ENCODE measurements around the gene WWOX. TPM values are rescaled to one million over a fixed set of nuclear protein-coding genes. Genes with fewer than 3 reads are reported as not detected.

Gene WWOX
- total RNA-seq, 1 donor from 2014 or later: 18.6 TPM

GRCh38 chr16:78348886-78349285, 249.4 kb downstream of the WWOX start:
- TF ChIP-seq CTCF (IDR thresholded peaks at IDR 0.05; ENCODE audit: unreplicated experiment): no peak
- no peaks in the 10 kb centered on the region for H3K27me3 Mint-ChIP-seq (ENCODE audit: unreplicated experiment)
- DNase-seq (ENCODE audit: low spot score): no peak
- no peaks in the 10 kb centered on the region for H3K36me3 Mint-ChIP-seq (ENCODE audit: low read depth, unreplicated experiment)
- no peaks in the 10 kb centered on the region for H3K9me3 Mint-ChIP-seq (ENCODE audit: unreplicated experiment)
- no peak overlapping the region for H3K4me3 Mint-ChIP-seq (ENCODE audit: unreplicated experiment)
- H3K27ac Mint-ChIP-seq (ENCODE audit: unreplicated experiment): no peak overlapping the region
- H3K4me1 Mint-ChIP-seq (ENCODE audit: unreplicated experiment): no peaks in the 10 kb centered on the region

GRCh38 chr16:78352184-78352583, 252.7 kb downstream of the WWOX start:
- DNase-seq (ENCODE audit: low spot score): no peak
- TF ChIP-seq CTCF (IDR thresholded peaks at IDR 0.05; ENCODE audit: unreplicated experiment): no peak
- Mint-ChIP-seq H3K4me3 (ENCODE audit: unreplicated experiment) (no peak overlapping the region), H3K9me3 (ENCODE audit: unreplicated experiment) (no peaks in the 10 kb centered on the region), H3K36me3 (ENCODE audit: low read depth, unreplicated experiment) (no peaks in the 10 kb centered on the region), H3K27me3 (ENCODE audit: unreplicated experiment) (no peaks in the 10 kb centered on the region), H3K4me1 (ENCODE audit: unreplicated experiment) (no peaks in the 10 kb centered on the region), H3K27ac (ENCODE audit: unreplicated experiment) (no peak overlapping the region)

GRCh38 chr16:78353640-78354275, 254.3 kb downstream of the WWOX start:
- TF ChIP-seq CTCF (IDR thresholded peaks at IDR 0.05; ENCODE audit: unreplicated experiment): no peak
- Mint-ChIP-seq H3K36me3 (ENCODE audit: low read depth, unreplicated experiment) (no peaks in the 10 kb centered on the region), H3K27me3 (ENCODE audit: unreplicated experiment) (no peaks in the 10 kb centered on the region), H3K9me3 (ENCODE audit: unreplicated experiment) (no peaks in the 10 kb centered on the region), H3K4me1 (ENCODE audit: unreplicated experiment) (no peaks in the 10 kb centered on the region), H3K27ac (ENCODE audit: unreplicated experiment) (no peak overlapping the region), H3K4me3 (ENCODE audit: unreplicated experiment) (no peak overlapping the region)
- no peak for DNase-seq (ENCODE audit: low spot score)

GRCh38 chr16:78362524-78363135, 263.2 kb downstream of the WWOX start:
- DNase-seq (ENCODE audit: low spot score): no peak
- peaks cover 2% of the 10 kb centered on the region for H3K27me3 Mint-ChIP-seq (ENCODE audit: unreplicated experiment)
- H3K9me3 Mint-ChIP-seq (ENCODE audit: unreplicated experiment): no peaks in the 10 kb centered on the region
- no peak overlapping the region for H3K4me3 Mint-ChIP-seq (ENCODE audit: unreplicated experiment)
- no peaks in the 10 kb centered on the region for H3K36me3 Mint-ChIP-seq (ENCODE audit: low read depth, unreplicated experiment)
- no peak overlapping the region for H3K27ac Mint-ChIP-seq (ENCODE audit: unreplicated experiment)
- TF ChIP-seq CTCF (IDR thresholded peaks at IDR 0.05; ENCODE audit: unreplicated experiment): no peak
- no peaks in the 10 kb centered on the region for H3K4me1 Mint-ChIP-seq (ENCODE audit: unreplicated experiment)

- H3K27ac Mint-ChIP-seq (ENCODE audit: unreplicated experiment): no peak overlapping the region
- peaks cover 6% of the 10 kb centered on the region for H3K27me3 Mint-ChIP-seq (ENCODE audit: unreplicated experiment)
- no peak for DNase-seq (ENCODE audit: low spot score)
Observed at GRCh38 chr16:78363843-78364555, 264.5 kb downstream of the WWOX start.

More at GRCh38 chr16:78363843-78364555, 264.5 kb downstream of the WWOX start:
- H3K9me3 Mint-ChIP-seq (ENCODE audit: unreplicated experiment): no peaks in the 10 kb centered on the region
- no peak for TF ChIP-seq CTCF (IDR thresholded peaks at IDR 0.05; ENCODE audit: unreplicated experiment)
- peaks cover 8% of the 10 kb centered on the region for H3K4me1 Mint-ChIP-seq (ENCODE audit: unreplicated experiment)
- H3K36me3 Mint-ChIP-seq (ENCODE audit: low read depth, unreplicated experiment): no peaks in the 10 kb centered on the region
- H3K4me3 Mint-ChIP-seq (ENCODE audit: unreplicated experiment): no peak overlapping the region
